Fibroblast of skin of right biceps (primary cell): ENCODE results near the gene USP3.
"Not testable (repeated sequence)": the region's sequence is repeated elsewhere in the genome, so short reads cannot be mapped to it uniquely, and the experiment has no call there.

ENCODE experiments used
- DNase-seq: peaks from one replicate; pipeline ENCODE4 v3.0.0-alpha.2; 2013

The USP3 gene

DNA sequence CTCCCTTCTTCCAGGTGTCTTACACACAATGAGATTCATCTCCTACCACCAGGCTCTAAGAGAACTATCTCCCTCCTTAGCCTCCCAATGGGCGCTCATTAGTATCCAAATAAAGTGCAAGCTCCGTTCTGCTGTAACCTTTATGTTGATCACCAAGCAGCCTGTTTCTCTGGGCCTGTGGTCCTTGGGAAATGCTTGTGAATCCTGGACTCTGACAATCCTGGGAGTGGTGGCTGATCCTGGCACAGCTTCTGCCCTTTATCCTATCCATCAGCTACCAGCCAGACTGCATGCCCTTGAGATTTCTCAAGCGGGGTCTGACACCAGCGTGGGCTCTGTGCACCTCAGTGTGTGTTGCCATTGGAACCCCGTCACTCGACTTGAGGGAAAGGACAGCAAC lies 26.1 kb upstream of the USP3 start:
- DNase-seq: no peak

DNA sequence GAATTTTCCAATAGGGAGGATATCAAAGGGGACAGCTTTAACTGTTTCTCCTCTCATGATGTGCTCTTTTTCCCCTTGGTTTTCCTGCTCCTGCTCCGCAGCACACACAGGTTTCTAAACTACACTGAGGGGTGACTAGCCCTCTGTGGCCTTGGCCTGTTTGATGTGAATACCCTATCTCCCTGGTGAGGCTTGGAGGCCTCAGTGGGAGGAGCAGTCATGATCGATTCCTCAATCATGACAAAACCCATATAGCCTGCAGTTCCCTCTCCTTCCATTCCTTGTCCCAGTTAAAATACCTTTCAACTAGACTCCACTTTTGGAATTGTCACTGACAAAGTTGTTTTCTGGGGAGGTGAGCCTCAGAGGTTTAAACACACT lies 24.0 kb upstream of the USP3 start:
- no peak for DNase-seq

DNA sequence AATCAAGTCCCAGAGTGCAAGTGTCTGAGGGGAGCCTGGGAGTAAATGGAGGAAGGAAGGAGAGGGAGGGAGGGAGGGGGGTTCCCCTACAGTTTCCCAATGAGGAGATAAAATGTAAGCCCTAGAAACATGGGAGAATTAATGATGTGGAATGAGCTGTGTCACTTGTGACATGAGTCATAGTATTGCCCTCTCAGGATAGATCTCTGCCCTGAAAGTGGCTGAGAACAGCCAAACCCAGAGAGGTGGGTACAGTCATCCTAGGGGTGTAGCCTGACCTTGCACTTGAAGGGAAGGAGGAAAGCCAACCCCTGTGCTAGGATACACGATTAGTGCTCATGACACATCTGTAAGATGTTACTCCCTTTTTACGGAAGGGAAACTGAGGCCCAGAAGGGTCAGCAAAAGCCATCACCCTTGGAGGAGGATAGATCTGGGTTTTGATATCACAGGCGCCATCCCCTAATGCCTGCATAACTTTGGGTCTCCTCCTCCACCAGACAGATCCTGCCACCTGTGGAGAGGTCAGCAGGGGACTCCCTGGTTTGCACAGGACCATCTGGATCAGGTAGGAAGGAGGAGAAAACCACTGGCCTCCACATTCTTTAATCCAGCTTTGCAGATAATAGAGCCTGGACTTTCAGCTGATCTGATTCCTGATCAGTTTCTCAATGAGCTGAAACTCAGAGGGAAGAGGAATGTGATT lies 23.1 kb upstream of the USP3 start:
- DNase-seq: peak; percentile 46

DNA sequence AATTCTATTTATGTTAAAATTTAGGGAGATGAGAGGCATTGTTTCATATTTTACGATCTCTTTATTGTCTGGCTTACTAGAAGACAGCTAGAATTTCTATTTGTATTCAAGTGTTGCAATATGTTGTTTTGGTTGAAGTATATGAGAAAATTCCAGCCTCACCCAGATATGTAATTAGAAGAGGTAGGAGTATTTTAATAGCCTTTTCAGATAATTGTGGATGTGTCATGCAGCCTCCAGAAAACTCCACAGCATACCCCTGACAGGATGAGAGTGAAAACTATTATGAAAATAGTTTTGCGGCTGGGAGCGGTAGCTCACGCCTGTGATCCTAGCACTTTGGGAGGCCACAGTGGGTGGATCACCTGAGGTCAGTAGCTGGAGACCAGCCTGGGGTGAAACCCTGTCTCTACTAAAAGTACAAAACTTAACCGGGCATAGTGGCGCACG lies 21.5 kb upstream of the USP3 start:
- DNase-seq: no peak

DNA sequence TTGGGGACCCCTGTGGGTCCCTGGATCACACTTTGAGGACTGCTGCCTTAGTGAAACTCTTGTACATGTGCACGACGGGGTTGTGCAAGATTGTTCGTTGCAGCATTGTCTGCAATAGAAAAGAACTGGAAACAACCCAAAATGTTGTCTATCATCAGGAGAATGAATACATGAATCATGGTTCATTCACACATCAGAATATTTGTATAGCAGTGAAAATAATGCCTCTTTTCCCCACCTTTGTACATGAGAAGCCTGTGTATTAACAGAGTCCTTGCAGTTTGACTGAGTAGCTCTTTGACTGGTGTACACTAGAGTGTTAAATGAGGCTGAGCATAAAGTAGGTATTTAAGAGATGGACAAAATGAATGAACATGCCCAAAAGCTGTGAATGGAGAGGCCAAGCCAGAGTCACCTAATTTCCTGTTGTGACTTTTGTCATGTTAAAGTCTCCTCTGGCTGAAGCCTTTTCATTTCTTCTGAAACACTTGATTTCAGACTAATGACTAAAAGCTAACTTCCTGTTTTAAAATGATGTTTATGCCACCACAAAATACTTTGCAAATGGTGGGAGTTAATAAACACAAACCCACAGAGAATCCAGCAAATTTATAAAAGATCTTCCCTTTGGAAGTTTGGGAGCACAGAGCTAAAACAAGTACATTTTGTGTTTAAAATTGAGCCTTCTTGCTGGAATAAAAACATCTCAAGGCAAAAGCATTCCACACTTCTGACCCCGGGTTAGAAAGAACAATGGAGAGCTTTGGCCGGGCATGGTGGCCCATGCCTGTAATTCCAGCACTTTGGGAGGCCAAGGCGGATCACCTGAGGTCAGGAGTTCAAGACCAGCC lies 20.6 kb upstream of the USP3 start:
- DNase-seq: no peak

DNA sequence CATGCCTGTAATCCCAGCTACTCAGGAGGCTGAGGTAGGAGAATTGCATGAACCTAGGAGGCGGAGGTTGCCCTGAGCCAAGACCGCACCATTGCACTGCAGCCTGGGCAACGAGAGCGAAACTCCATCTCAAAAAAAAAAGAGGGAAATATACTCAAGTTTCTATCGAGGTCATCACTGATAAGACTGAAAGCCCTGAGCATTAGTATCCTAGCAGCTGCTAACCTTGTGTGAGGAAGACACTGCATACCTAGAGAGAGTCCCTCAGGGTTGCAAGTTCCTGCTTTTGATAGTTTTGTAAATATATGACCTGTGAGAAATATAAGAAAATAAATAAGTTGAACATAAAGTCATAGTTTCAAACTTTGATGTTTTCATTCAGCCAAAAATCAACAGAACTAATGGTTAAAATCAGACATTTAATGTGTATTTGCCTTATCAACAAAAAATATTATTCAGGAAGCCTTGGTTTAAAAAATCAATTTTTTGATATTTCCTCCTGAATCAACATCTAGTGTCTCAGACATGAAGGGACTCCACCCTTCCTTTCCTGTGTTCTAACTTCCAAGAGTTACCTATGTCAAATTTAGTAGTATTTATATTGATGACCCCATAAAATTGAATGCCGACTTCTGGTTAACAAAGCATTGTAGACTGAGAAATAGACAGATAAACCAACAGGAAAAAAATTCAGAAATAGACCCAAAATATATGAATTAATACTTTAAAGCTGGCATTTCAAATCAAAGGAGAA lies 19.8 kb upstream of the USP3 start:
- no peak for DNase-seq

DNA sequence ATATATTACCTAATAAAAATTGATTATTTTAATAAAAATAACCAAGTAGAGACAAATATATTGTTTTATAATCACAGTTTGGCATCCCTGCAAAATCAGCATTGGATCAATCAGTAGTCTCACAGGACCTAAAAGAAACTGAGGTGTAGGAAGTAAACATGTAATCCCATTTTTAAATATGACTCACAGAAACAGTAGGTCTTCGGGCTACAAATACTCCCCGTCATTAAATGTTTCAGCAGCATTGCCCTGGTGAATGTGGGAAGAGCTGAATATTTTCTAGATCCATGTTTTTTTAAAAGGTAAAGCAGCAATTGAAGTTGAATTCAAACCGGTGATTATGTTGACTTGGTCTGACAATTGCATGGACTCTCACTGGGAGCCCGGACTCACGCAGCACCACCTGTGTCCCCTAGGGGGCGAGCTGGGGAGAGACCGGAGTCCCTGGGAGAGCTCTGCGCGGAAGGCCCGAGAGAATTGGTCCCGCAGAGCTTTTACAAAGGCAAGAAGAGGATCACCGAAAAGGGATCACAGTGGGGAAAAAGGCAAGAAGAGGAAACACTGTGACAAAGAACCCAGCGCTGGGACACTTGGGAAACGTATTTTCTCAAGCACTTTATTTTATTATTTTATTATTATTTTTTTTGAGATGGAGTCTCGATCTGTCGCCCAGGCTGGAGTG lies 17.2 kb upstream of the USP3 start:
- DNase-seq: peak; percentile 70

DNA sequence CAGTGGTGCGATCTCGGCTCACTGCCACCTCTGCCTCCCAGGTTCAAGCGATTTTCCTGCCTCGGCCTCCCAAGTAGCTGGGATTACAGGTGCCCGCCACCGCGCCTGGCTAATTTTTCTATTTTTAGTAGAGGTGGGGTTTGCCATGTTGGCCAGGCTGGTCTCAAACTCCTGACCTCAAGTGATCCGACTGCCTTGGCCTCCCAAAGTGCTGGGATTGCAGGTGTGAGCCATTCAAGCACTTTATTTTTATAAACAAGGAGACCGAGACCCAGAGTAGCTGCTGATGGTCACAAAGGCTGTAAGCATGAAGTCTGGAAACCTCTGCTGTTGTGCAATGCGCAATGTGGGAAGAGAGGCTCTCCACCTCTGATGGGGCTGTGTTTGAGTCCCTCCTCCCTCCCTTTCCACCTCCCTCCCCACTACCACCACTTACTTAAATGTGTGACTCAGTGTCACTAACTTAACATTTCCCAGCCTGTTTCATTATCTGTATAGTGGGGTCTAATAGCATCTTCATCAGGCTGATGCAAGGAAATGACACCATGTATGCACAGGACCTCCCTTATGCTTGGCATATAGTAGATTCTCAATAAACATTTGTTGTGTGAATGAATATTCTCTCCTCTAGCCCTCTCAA lies 16.5 kb upstream of the USP3 start:
- DNase-seq: not testable (repeated sequence)

DNA sequence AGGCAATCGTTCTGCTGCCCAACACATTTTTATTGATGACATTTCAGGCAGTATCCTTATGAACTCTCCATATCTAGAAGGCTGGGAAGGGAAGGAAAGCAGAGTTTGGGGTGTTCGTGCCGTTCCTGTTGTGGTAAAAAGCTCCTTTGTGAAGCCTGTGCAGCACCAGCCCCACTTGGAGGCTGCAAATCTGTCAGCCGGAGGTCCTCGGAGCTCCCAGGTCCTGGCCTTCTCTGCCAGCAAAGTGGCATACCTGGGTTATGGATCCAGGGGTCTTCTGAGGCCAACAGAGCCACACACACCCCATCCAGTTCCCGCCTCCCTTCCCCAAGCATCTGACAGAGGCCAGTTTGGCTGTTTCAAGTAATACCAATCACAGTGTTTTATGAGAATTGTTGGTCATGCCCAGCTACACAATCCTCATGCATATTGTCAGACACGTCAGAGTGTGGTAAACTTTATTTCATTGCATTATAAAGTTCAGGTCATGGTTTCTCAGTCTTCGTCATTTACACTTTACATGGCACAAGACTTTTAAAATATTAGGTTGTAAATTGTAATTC lies 15.9 kb upstream of the USP3 start:
- DNase-seq: no peak

DNA sequence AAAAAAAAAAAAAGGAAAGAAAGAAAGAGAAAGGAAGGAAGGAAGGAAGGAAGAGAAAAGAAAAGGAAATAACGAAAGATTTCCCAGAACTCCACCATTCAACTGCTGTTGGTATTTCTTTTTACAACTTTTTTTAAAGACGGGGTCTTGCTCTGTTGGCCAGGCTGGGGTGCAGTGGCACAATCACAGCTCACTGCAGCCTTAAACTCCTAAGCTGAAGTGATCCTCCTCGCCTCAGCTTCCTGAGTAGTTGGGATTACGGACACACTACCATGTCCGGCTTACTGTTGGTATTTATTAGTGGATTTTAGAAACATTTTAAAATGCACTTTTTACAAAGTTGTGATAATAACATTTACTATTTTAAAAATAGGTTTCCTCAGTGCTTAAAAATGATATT lies 15.0 kb upstream of the USP3 start:
- no peak for DNase-seq

DNA sequence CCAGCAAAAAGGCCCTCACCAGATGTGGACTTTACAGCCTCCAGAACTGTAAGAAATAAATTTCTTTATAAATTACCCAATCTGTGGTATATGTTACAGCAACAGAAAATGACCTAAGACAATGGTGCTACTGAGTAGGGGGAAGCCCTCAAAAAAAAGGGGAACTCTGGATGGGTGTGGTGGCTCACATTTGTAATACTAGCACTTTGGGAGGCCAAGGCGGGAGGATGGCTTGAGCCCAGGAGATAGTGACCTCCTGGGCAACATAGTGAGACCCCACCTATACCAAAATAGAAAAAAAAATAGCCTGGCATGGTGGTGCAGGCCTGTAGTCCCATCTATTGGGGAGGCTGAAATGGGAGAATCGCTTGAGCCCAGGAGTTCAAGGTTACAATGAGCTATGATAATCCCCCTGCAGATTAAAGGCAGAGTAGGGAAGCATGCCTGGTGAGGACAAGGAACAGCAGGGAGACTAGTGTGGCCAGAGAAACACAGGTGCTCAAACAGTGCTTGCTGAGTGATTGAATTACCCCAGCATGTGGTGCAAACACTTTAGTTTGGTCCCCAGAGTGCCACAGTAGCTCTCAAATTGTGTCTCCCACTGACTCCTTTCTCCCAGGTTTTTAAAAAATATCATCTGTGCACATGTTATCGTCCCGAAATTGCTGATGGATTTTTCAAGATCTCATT lies 13.9 kb upstream of the USP3 start:
- no peak for DNase-seq

DNA sequence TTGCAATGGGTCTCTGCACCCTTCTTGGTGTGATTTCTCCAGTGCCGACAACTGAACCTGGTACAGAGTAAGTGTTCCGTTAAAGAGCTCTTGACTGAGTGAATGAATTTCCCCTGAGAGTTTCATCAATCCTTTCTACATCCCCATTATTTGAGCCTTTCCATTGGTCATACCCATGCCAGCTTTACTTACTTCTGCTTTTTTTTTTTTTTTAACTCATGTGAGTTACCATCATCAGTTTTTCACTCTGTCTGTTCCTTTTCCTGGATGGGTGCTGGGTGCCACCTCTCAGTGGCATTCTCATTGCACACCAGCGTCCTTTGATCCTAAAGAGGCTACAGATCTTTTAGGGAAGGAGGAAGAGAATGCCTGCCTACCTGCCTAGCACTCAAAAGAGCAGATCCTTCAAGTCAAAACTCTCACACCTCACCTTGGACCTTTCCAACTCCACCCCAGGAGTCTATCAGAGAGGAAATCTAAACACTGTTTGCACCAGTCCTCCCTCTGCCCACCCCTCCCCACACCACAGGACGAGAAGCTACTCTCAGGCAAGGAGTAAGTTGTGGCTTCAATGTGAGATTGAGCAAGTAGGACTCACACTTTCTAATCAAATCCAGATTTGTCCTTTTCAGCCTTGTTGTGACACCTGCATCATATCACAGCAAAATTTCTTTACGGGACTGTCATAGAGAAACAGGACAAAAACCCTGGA lies 13.1 kb upstream of the USP3 start:
- DNase-seq: peak; percentile 46

DNA sequence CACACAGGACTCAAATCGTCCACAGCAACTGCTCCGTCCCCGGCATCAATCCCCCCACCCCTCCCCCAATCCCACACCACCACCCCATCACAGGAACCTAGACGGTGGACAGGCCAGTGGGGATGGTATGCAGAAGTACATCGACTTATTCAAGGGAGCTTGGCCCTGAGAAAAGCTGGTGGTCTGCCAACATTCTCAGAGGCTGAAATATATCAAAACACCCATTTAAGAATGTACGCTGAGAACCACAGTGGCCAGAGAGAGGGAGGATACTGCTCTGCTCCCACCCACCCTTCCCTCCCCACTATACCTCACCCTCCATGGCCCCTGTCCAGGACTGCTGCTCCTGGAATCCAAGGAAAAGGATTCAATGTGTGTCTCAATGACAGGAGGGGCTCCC lies 12.4 kb upstream of the USP3 start:
- peak; percentile 83 for DNase-seq

DNA sequence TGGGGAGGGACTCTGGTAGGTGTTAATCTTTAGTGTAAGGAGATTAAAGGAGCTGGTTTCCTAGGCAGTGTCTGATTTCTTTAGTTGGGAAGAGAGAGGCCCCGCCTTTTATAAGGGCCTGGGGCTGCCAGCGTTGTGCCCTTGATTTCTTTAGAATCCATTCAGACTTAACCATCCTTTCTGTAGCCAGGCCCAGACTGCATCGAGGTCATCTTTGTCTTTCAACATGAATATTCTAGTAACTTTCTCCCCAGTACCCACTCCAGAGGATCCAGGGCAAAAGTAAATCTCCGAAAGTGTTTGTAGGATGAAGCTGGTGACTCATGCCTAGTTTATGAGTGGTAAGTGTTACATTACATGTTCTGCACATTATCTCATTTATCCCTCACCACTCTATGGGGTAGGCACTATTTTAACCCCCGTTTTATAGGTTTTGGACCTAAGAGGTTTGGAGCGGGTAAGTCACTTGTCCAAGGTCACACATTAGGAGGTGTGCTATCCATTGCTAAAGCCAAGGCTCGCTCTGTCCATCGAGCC lies 11.8 kb upstream of the USP3 start:
- peak; percentile 61 for DNase-seq

DNA sequence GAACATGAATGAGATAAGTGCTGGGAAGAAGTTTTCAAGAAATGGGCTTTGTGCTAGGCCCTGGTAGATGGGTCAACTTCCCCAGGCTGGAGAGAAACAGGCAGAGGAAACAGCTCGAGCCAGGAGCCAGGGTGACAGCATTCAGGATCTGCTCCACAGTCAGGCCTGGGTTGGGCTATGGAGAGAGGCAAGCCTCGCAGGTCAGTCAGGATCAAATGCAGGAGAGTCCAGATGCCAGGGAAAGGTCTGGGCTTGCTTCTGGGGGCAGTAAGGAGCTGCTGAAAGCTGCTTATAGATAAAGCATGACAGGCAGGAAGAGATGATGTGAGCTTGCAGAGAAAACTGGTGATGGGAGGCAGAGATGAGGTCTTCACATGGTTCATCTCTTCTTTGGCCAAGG lies 11.0 kb upstream of the USP3 start:
- DNase-seq: no peak

DNA sequence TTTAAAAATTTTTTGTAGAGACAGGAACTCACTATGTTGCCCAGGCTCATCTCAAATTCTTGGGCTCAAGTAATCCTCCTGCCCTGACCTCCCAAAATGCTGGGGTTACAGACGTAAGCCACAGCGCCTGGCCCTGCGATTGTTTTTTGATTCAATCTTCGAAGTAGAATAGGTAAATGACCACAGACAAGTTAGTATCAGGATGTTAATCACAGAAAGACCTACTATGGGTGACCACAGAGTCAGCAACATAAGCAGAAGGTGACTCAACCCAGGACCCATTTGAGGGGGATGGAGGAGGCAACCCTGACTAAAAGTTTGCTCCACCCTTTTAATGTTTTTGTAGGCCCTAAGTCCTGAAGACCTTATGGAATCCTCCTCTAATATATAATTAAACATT lies 10.0 kb upstream of the USP3 start:
- no peak for DNase-seq

DNA sequence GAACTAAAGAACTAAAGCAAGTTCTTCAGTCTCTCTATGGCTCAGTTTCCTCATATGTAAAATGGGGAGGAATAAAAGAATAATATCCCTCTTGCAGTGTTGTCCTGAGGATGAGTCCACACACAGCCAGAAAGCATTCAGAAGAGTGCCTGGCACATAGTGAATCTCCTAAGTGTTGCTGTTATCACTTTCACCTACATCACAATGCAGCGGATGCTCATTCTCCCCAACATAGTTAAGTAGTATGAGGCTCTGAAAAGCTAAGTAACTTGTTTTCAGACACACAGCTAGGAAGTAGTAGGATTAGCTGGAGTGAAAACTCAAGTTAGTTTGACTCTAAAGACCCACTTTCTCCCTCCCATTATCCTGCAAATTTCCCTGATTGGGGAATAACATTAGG lies 9.1 kb upstream of the USP3 start:
- no peak for DNase-seq

DNA sequence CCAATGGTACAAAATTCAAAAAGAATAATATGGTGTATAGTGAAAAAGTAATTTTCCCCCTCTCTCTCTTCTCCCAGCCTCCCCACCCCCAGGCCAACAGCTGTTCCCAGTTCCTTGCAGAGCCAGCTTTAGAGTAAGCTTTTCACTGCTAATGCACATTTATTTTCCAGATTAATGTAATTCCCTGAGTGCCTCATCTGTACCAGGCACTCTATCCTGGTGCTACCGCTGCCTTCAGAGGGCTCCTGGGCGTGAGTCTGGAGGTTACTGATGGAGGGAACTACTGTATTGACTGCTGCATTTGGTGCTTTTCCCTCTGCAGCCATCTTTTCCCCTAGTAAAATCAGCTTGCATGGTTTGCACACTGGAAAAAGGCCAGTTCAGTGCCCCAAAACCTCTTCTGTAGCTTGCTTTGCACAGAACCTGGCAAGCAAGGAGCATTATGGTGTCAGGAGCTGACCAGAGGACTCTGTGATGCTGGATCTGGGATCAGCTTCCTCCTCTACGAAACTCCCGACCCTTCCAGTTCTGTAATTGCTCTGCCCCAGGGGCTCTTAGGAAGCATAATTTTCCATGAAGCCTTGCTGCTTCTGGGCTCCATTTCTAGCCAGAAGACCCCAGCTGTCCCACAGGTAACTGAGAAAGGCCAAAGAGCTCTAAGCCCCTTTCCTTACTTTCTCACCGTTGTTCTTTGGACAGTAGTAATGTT lies 8.5 kb upstream of the USP3 start:
- DNase-seq: no peak

DNA sequence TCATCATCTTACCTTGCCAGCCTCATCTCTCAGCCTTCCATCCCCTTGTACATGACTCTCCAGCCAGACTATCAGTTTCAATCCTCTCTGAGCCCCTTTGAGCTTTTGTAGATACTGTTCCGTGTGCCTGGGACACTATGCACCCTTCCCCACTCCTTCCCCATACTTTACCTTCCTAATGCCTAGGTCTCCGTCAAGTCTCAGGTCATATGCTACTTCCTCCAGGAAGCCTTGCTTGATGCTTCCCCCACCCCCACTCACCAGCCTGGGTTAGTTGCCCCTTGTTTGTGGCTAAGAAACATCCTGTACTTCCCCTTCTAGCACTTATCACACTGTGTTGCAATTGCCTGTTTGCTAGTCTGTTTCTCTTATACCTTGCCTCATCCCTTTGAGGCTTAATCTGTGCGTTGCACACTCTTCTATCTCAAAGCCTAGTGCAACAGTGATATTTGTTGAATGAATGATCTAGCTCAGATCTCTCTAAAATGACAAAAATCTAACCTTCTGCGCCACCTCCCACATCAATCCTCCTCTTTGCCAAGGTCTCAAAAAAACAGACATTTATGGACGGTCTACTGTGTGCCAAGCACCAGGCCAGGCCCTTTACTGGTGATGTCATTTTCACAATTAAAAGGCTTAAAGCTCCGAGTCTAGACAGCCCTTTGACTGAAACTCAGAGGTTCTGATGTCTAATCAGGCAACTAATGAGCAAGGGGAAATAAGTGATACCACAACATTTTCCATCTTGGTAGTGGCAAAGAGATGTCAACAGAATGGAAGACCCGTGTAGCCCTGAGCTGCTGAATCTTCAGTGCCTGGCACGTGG lies 6.5 kb upstream of the USP3 start:
- DNase-seq: no peak
